HAP-1 (cell line): ENCODE measurements around the gene MAST4.

ENCODE experiments used
- DNase-seq, 2 experiments: peaks; one replicate each; pipeline ENCODE4 v3.0.0-alpha.2; 2016 to 2020; ENCODE audit warnings: low spot score in 2 of 2
- H3K27me3 ChIP-seq: fragments of 250-450 bp; sonication (Bioruptor Pico); 2 replicates; pipeline ENCODE4 v1.5.1; 2020; ENCODE audit warnings: low read depth, mild to moderate bottlenecking, moderate library complexity
- H3K36me3 ChIP-seq: fragments of 250-450 bp; sonication (Bioruptor Pico); replicated peaks from 2 replicates; pipeline ENCODE4 v1.5.1; 2020; ENCODE audit warnings: mild to moderate bottlenecking
- H3K4me1 ChIP-seq: fragments of 250-450 bp; sonication (Bioruptor Pico); 2 replicates; pipeline ENCODE4 v1.5.1; 2020; ENCODE audit warnings: mild to moderate bottlenecking
- H3K4me3 ChIP-seq: fragments of 250-450 bp; sonication (Bioruptor Pico); 2 replicates; pipeline ENCODE4 v1.5.1; 2020; ENCODE audit warnings: mild to moderate bottlenecking, moderate library complexity
- H3K9me3 ChIP-seq: fragments of 250-450 bp; sonication (Bioruptor Pico); 2 replicates; pipeline ENCODE4 v1.5.1; 2020; ENCODE audit warnings: mild to moderate bottlenecking, moderate library complexity
- in situ Hi-C: fragments of 300-500 bp; cut with MboI; formaldehyde crosslinking; loops from 3 replicates; pipeline ENCODE4 v1.14.3; 2020; ENCODE audit warnings: low sequenced_read_pairs, inconsistent platforms, mixed read lengths

MAST4 gene

GRCh38 chr5:66922881-66923280 is 326.7 kb downstream of the MAST4 start:
- H3K4me1 ChIP-seq, result no peaks in the 10 kb centered on the region
- H3K4me3 ChIP-seq, result no peak overlapping the region
- no peaks in the 10 kb centered on the region for H3K36me3 ChIP-seq
- peaks cover 13% of the 10 kb centered on the region; the same call in 1 of the 2 replicates for H3K27me3 ChIP-seq
- in situ Hi-C loops, result no loop called here
- no peak for DNase-seq
- no peaks in the 10 kb centered on the region for H3K9me3 ChIP-seq

- H3K4me3 ChIP-seq, result no peak overlapping the region
- in situ Hi-C loops, result no loop called here
- H3K9me3 ChIP-seq, result no peaks in the 10 kb centered on the region
- no peaks in the 10 kb centered on the region for H3K36me3 ChIP-seq
- H3K4me1 ChIP-seq, result no peaks in the 10 kb centered on the region
- H3K27me3 ChIP-seq, result peaks cover 13% of the 10 kb centered on the region; the same call in 1 of the 2 replicates
- no peak for DNase-seq
Observed at GRCh38 chr5:66923457-66923856, 327.3 kb downstream of the MAST4 start.

- H3K4me1 ChIP-seq, result no peaks in the 10 kb centered on the region
- no peaks in the 10 kb centered on the region for H3K36me3 ChIP-seq
- in situ Hi-C loops, result no loop called here
- peaks cover 13% of the 10 kb centered on the region; the same call in 1 of the 2 replicates for H3K27me3 ChIP-seq
- H3K4me3 ChIP-seq, result no peak overlapping the region
- DNase-seq, result no peak
- H3K9me3 ChIP-seq, result no peaks in the 10 kb centered on the region
Observed at GRCh38 chr5:66923922-66924321, 327.7 kb downstream of the MAST4 start.

- no peak overlapping the region for H3K4me3 ChIP-seq
- H3K4me1 ChIP-seq, result no peaks in the 10 kb centered on the region
- no peak for DNase-seq
- H3K36me3 ChIP-seq, result no peaks in the 10 kb centered on the region
- no peaks in the 10 kb centered on the region for H3K9me3 ChIP-seq
- in situ Hi-C loops, result no loop called here
- H3K27me3 ChIP-seq, result peaks cover 35% of the 10 kb centered on the region
Observed at GRCh38 chr5:66927140-66927539, 330.9 kb downstream of the MAST4 start.

- Histone ChIP-seq H3K4me1 (no peaks in the 10 kb centered on the region), H3K4me3 (no peak overlapping the region), H3K9me3 (no peaks in the 10 kb centered on the region), H3K27me3 (peaks cover 25% of the 10 kb centered on the region), H3K36me3 (no peaks in the 10 kb centered on the region)
- in situ Hi-C loops, result no loop called here
- no peak for DNase-seq
Observed at GRCh38 chr5:66929281-66929680, 333.1 kb downstream of the MAST4 start.

- in situ Hi-C loops, result no loop called here
- no peak for DNase-seq
- no peaks in the 10 kb centered on the region for H3K9me3 ChIP-seq
- no peaks in the 10 kb centered on the region for H3K36me3 ChIP-seq
- H3K4me3 ChIP-seq, result no peak overlapping the region
- no peaks in the 10 kb centered on the region for H3K4me1 ChIP-seq
- peaks cover 25% of the 10 kb centered on the region for H3K27me3 ChIP-seq
Observed at GRCh38 chr5:66929995-66930394, 333.8 kb downstream of the MAST4 start.

- in situ Hi-C loops, result no loop called here
- H3K27me3 ChIP-seq, result peaks cover 25% of the 10 kb centered on the region
- DNase-seq, result no peak
Observed at GRCh38 chr5:66931651-66932050, 335.5 kb downstream of the MAST4 start.

GRCh38 chr5:66932457-66932856 is 336.3 kb downstream of the MAST4 start:
- peaks cover 23% of the 10 kb centered on the region for H3K27me3 ChIP-seq
- no peak overlapping the region for H3K4me3 ChIP-seq
- no peaks in the 10 kb centered on the region for H3K4me1 ChIP-seq
- no peaks in the 10 kb centered on the region for H3K36me3 ChIP-seq
- no peaks in the 10 kb centered on the region for H3K9me3 ChIP-seq
- no peak for DNase-seq
- in situ Hi-C loops, result no loop called here

More at GRCh38 chr5:66931651-66932050, 335.5 kb downstream of the MAST4 start:
- H3K36me3 ChIP-seq, result no peaks in the 10 kb centered on the region
- H3K4me1 ChIP-seq, result no peaks in the 10 kb centered on the region
- H3K9me3 ChIP-seq, result no peaks in the 10 kb centered on the region
- no peak overlapping the region for H3K4me3 ChIP-seq

GRCh38 chr5:66933066-66933465 is 336.9 kb downstream of the MAST4 start:
- in situ Hi-C loops, result no loop called here
- Histone ChIP-seq H3K4me3 (no peak overlapping the region), H3K4me1 (no peaks in the 10 kb centered on the region), H3K27me3 (peaks cover 23% of the 10 kb centered on the region), H3K9me3 (no peaks in the 10 kb centered on the region), H3K36me3 (no peaks in the 10 kb centered on the region)
- DNase-seq, result no peak

GRCh38 chr5:66939094-66939493 is 342.9 kb downstream of the MAST4 start:
- in situ Hi-C loops, result no loop called here
- Histone ChIP-seq H3K9me3 (no peaks in the 10 kb centered on the region), H3K4me1 (no peaks in the 10 kb centered on the region), H3K4me3 (no peak overlapping the region), H3K27me3 (no peaks in the 10 kb centered on the region; the same call in 1 of the 2 replicates), H3K36me3 (no peaks in the 10 kb centered on the region)
- DNase-seq, result no peak

- H3K9me3 ChIP-seq, result no peaks in the 10 kb centered on the region
- in situ Hi-C loops, result no loop called here
- no peak for DNase-seq
- no peak overlapping the region for H3K4me3 ChIP-seq
- H3K4me1 ChIP-seq, result peaks cover 1% of the 10 kb centered on the region
- H3K36me3 ChIP-seq, result no peaks in the 10 kb centered on the region
- H3K27me3 ChIP-seq, result peaks cover 46% of the 10 kb centered on the region
Observed at GRCh38 chr5:66945389-66946349, 349.5 kb downstream of the MAST4 start.

- DNase-seq, result no peak
- no peaks in the 10 kb centered on the region for H3K36me3 ChIP-seq
- H3K9me3 ChIP-seq, result no peaks in the 10 kb centered on the region
- H3K4me1 ChIP-seq, result peaks cover 10% of the 10 kb centered on the region
- no peak overlapping the region for H3K4me3 ChIP-seq
- peaks cover 52% of the 10 kb centered on the region for H3K27me3 ChIP-seq
- in situ Hi-C loops, result no loop called here
Observed at GRCh38 chr5:66947458-66947857, 351.3 kb downstream of the MAST4 start.

GRCh38 chr5:66949066-66949465 is 352.9 kb downstream of the MAST4 start:
- Histone ChIP-seq H3K4me1 (peaks cover 10% of the 10 kb centered on the region), H3K9me3 (no peaks in the 10 kb centered on the region), H3K4me3 (no peak overlapping the region), H3K36me3 (no peaks in the 10 kb centered on the region), H3K27me3 (peaks cover 56% of the 10 kb centered on the region)
- no peak for DNase-seq
- in situ Hi-C loops, result no loop called here

- Histone ChIP-seq H3K4me1 (peaks cover 10% of the 10 kb centered on the region), H3K27me3 (peaks cover 27% of the 10 kb centered on the region), H3K4me3 (no peak overlapping the region), H3K36me3 (no peaks in the 10 kb centered on the region), H3K9me3 (no peaks in the 10 kb centered on the region)
- DNase-seq, result no peak
- in situ Hi-C loops, result no loop called here
Observed at GRCh38 chr5:66952153-66952552, 356.0 kb downstream of the MAST4 start.
